Common myeloid progenitor, CD34-positive (primary cell): ENCODE measurements around the gene BICRA.
"Not testable (repeated sequence)": the region's sequence is repeated elsewhere in the genome, so short reads cannot be mapped to it uniquely, and the experiment has no call there.

Source experiments
- CTCF ChIA-PET: fragments of 350-600 bp; sonication (Branson Sonifier 250); formaldehyde crosslinking; loops from one replicate; lab custom pipeline; 2021; ENCODE audit warnings: antibody characterized with exemption; lab: Charles Lee
- POLR2A ChIA-PET: fragments of 350-600 bp; sonication (Branson Sonifier 250); formaldehyde crosslinking; loops from one replicate; lab custom pipeline; 2021; ENCODE audit warnings: antibody characterized with exemption; lab: Charles Lee
- DNase-seq, 3 donors: peaks; one replicate each; pipeline versions ENCODE4 v3.0.0 to v3.0.0-alpha.2; 2013
- H3K27ac ChIP-seq, 2 experiments: 1 replicate in 1 of 2; 2 replicates in 1 of 2; pipeline ENCODE4 v1.7.0; 2013; ENCODE audit warnings: inconsistent platforms in 2 of 2, low read length in 2 of 2, mild to moderate bottlenecking in 2 of 2, low read depth in 1 of 2, moderate library complexity in 1 of 2; ENCODE audit not compliant: severe bottlenecking in 2 of 2, insufficient read depth in 1 of 2, poor library complexity in 1 of 2
- H3K27me3 ChIP-seq, 5 experiments: replicated peaks in 2 of 5; 1 replicate in 3 of 5; 2 replicates in 2 of 5; pipeline versions ENCODE4 v1.6.1 to v1.7.0; 2013; ENCODE audit warnings: low read length in 4 of 5, mild to moderate bottlenecking in 2 of 5, moderate library complexity in 2 of 5, inconsistent platforms in 1 of 5; ENCODE audit not compliant: insufficient read depth in 5 of 5, control insufficient read depth in 4 of 5
- H3K36me3 ChIP-seq, 4 experiments: 1 replicate in 2 of 4; 2 replicates in 2 of 4; pipeline versions ENCODE4 v1.6.1 to v1.7.0; 2013; ENCODE audit warnings: low read length in 3 of 4, control low read depth in 1 of 4, mild to moderate bottlenecking in 1 of 4; ENCODE audit not compliant: control insufficient read depth in 4 of 4, insufficient read depth in 4 of 4
- H3K4me1 ChIP-seq, 4 experiments: 1 replicate in 3 of 4; 2 replicates in 1 of 4; pipeline versions ENCODE4 v1.6.1 to v1.7.1; 2013; ENCODE audit warnings: low read length in 3 of 4, mild to moderate bottlenecking in 3 of 4, control low read depth in 1 of 4, inconsistent platforms in 1 of 4, moderate library complexity in 1 of 4; ENCODE audit not compliant: control insufficient read depth in 4 of 4, insufficient read depth in 4 of 4; ENCODE audit errors: control extremely low read depth in 1 of 4
- H3K4me3 ChIP-seq, 7 experiments: 1 replicate in 4 of 7; 2 replicates in 3 of 7; pipeline versions ENCODE4 v1.5.1 to v1.7.0; 2013; ENCODE audit warnings: mild to moderate bottlenecking in 7 of 7, low read length in 6 of 7, moderate library complexity in 6 of 7, inconsistent platforms in 2 of 7, low read depth in 2 of 7, control low read depth in 1 of 7; ENCODE audit not compliant: insufficient read depth in 4 of 7, control insufficient read depth in 1 of 7; ENCODE audit errors: extremely low read depth in 1 of 7
- H3K9me3 ChIP-seq, 5 experiments: 1 replicate in 4 of 5; 2 replicates in 1 of 5; pipeline versions ENCODE4 v1.6.1 to v1.7.1; 2013; ENCODE audit warnings: low read length in 4 of 5, mild to moderate bottlenecking in 2 of 5, inconsistent platforms in 1 of 5, low read depth in 1 of 5, moderate library complexity in 1 of 5; ENCODE audit not compliant: control insufficient read depth in 4 of 5, insufficient read depth in 2 of 5; ENCODE audit errors: control extremely low read depth in 1 of 5
- WGBS: methylation state at CpG from one replicate; pipeline ENCODE4 v1.1.5; 2013; ENCODE audit not compliant: insufficient coverage; 5-methylcytosine and 5-hydroxymethylcytosine counted together

BICRA gene

DNA sequence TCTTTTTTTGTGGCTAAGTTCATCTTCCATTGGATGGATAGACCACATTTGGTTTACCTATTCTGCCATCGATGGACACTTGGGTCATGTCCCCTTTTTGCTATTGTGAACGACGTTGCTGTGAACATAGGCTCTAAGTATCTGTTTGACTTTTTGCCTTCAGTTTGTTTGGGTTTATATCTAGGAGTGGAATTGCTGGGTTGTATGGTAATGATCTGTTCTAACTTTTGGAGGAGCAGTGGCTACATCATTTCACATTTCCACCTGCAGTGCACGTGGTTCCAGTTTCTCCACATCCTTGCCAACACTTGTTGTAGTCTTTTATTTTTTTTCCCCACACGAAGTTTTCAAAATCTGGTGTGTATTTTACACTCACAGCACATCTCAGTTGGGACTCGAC is 21.7 kb downstream of the BICRA start:
- Histone ChIP-seq H3K4me3 (no peak overlapping the region), H3K36me3 (peaks cover 0 to 4% (median 1%) of the 10 kb centered on the region in 4 experiments), H3K4me1 (no peaks in the 10 kb centered on the region), H3K27ac (no peak overlapping the region), H3K9me3 (no peaks in the 10 kb centered on the region), H3K27me3 (no peaks in the 10 kb centered on the region)
- DNase-seq = no peak
- CTCF ChIA-PET = no interaction called here
- WGBS = 100% methylated on average over 3 of the region's 6 CpGs
- POLR2A ChIA-PET = no interaction called here

DNA sequence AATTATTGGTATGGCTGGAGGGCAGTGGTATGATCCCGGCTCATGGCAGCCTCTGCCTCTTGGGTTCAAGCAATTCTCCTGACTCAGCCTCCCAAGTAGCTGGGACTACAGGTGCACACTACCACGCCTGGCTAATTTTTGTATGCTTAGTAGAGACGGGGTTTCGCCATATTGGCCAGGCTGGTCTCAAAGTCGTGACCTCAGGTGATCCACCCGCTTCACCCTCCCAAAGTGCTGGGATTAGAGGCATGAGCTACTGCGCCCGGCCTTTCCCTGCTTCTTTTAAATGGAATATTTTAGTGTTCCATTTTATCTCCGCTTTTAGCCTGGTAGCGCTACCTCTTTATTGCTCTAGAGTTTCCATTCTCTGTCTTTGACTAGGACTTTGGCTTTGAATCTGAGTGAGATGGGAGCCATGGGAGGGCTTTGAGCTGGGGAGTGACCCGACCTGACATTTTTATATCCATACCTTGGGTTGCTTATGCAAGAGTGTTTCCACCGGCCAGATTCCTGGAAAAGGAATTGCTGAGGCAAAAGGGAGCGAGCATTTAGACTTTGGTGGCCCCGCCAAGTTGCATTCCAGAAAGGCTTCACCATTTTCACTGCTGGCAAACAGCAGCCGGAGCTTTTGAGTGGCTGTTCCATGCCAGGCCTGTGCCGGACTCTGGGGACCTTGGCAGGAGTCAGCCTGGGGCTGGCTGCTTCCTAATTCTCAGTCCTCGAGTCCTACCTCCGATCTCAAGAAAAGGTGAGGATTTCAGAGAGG is 22.9 kb downstream of the BICRA start:
- ChIA-PET POLR2A (no interaction called here), CTCF (interaction anchor here (0.6 kb wide), 1 partner anchor 755 kb away, joined by 4 read pairs; no protein-coding TSS in a partner anchor)
- H3K9me3 ChIP-seq = no peaks in the 10 kb centered on the region
- no peaks in the 10 kb centered on the region for H3K27me3 ChIP-seq
- DNase-seq = no peak
- H3K36me3 ChIP-seq = peaks cover 0 to 3% (median 1%) of the 10 kb centered on the region in 4 experiments
- H3K4me1 ChIP-seq = no peaks in the 10 kb centered on the region
- WGBS = 97% methylated on average over 14 of the region's 18 CpGs
- H3K4me3 ChIP-seq = no peak overlapping the region
- H3K27ac ChIP-seq = no peak overlapping the region

DNA sequence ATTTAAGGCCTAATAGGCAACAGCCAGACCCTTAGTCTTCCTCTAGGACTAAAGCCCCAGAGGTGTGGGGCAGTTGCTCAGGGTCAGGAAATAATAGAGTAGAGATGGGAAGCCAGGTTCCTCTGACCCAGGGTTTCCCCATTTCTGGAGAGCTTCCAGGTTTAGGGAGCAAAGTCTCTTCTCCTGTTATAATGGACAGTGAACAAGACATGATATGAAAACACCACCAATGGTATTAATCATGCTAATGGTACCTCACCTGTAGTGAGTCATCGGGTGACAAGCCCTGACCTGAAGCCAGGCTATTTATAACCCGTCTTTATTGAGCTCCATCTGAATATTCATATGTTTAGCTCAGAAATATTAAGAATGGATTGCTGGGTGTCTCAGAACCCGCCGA is 24.6 kb downstream of the BICRA start:
- H3K4me3 ChIP-seq = no peak overlapping the region
- no peaks in the 10 kb centered on the region for H3K27me3 ChIP-seq
- ChIA-PET CTCF (no interaction called here), POLR2A (no interaction called here)
- DNase-seq = no peak
- peaks cover 0 to 3% (median 0%) of the 10 kb centered on the region in 4 experiments for H3K4me1 ChIP-seq
- WGBS = 95% methylated on average over 3 of the region's 4 CpGs
- H3K9me3 ChIP-seq = no peaks in the 10 kb centered on the region
- no peak overlapping the region for H3K27ac ChIP-seq
- peaks cover 0 to 3% (median 0%) of the 10 kb centered on the region in 4 experiments for H3K36me3 ChIP-seq

- 88% methylated on average over 6 of the region's 11 CpGs for WGBS
- no peaks in the 10 kb centered on the region for H3K27me3 ChIP-seq
- no peak overlapping the region for H3K27ac ChIP-seq
- POLR2A ChIA-PET = no interaction called here
- H3K4me3 ChIP-seq = no peak overlapping the region
- H3K36me3 ChIP-seq = peaks cover 0 to 3% (median 0%) of the 10 kb centered on the region in 4 experiments
- no peaks in the 10 kb centered on the region for H3K9me3 ChIP-seq
- CTCF ChIA-PET = no interaction called here
- DNase-seq = no peak
- H3K4me1 ChIP-seq = peaks cover 0 to 3% (median 0%) of the 10 kb centered on the region in 4 experiments
These were observed 25.1 kb downstream of the BICRA start for GRCh38 chr19:47633996-47634395.

DNA sequence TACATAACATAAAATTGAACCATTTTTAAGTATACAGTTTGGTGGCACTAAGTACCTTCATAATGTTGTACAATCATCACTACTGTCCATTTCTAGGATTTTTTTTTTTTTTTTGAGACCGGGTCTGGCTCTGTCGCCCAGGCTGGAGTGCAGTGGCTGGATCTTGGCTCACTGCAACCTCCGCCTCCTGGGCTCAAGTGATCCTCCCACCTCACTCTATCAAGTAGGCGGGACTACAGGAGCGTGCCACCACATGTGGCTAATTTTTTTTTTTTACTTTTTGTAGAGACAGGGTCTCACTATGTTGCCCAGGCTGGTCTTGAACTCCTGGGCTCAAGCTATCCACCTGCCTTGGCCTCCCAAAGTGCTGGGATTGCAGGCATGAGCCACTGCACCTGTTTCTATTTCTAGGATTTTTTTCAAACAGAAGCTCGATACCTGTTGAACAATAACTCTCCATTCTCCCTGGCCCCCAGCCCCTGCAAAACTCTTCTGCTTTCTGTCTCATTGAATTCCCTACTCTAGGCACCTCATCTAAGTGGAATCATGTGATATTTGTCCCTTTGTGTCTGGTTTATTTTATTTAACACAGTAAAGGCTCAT is 26.3 kb downstream of the BICRA start:
- WGBS = 87% methylated on average over 5 of the region's 6 CpGs
- H3K27ac ChIP-seq, CTCF ChIA-PET, H3K4me1 ChIP-seq, H3K4me3 ChIP-seq, H3K9me3 ChIP-seq, DNase-seq, H3K27me3 ChIP-seq, POLR2A ChIA-PET, H3K36me3 ChIP-seq: not testable (repeated sequence)

DNA sequence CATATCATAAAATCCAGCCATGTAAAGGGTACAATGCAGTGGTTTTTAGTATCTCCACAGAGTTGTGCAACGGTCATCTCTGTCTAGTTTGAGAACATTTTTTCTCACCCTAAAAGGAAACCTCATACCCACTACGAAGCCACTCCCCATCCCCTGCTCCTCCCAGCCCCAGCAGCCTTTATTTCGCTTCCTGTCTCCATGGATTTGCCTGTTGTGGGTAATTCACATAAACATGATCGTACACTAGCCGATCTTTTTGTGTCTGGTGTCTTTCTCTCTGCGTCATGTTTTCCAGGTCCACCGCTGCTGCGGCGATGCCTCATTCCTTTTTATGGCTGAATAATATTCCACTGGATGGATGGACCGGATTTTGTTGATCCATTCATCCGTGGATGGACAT is 28.6 kb downstream of the BICRA start:
- ChIA-PET CTCF (no interaction called here), POLR2A (no interaction called here)
- Histone ChIP-seq H3K27ac (no peak overlapping the region), H3K36me3 (no peaks in the 10 kb centered on the region), H3K27me3 (no peaks in the 10 kb centered on the region), H3K4me1 (peaks cover 0 to 3% (median 0%) of the 10 kb centered on the region in 4 experiments), H3K4me3 (no peak overlapping the region), H3K9me3 (no peaks in the 10 kb centered on the region)
- DNase-seq = no peak
- WGBS = 96% methylated on average over 11 of the region's 11 CpGs

DNA sequence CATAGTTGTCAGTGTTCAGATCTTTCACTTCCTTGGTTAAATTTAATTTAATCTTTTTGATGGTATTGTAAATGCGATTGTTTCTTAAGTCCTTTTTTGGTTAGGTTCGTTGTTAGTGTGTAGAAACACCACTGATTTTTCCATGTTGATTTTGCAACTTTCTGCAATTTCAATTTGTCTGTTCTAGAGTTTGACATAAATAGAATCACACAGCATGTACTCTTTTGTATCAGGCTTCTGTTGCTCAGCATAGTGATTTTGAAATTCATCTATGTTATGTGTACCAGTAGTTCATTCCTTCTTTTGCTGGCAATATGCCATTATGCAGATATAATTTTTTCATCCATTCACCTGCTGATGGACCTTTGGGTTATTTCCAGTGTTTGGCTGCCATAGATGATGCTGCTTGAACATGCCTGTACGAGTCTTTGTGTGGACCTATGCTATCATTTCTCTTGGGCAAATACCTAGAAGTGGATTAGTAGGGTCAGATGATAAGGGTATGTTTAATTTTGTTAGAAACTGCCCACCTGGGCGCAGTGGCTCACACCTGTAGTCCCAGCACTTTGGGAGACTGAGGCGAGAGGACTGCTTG is 33.1 kb downstream of the BICRA start:
- POLR2A ChIA-PET = no interaction called here
- no peak overlapping the region for H3K4me3 ChIP-seq
- H3K27ac ChIP-seq = no peak overlapping the region
- H3K27me3 ChIP-seq = no peaks in the 10 kb centered on the region
- DNase-seq = no peak
- peaks cover 0 to 7% (median 1%) of the 10 kb centered on the region in 4 experiments for H3K4me1 ChIP-seq
- 75% methylated on average over 3 of the region's 5 CpGs for WGBS
- H3K36me3 ChIP-seq = peaks cover 0 to 5% (median 3%) of the 10 kb centered on the region in 4 experiments
- no peaks in the 10 kb centered on the region for H3K9me3 ChIP-seq
- CTCF ChIA-PET = no interaction called here
